KMS-11 (cell line): ENCODE measurements around the gene DPAGT1.
A peak's percentile ranks its signal among the peaks of the same experiment; 100 is the strongest.

Source experiments
- H2AFZ ChIP-seq: fragments of 200-600 bp; sonication (generic); 2 replicates; pipeline ENCODE4 v1.6.1; 2016; ENCODE audit warnings: antibody characterized with exemption, mixed run types, low read depth
- H3K27ac ChIP-seq: fragments of 200-600 bp; sonication (generic); 2 replicates; pipeline ENCODE4 v1.6.1; 2016; ENCODE audit warnings: mild to moderate bottlenecking, mixed run types
- H3K27me3 ChIP-seq: fragments of 200-600 bp; sonication (generic); 2 replicates; pipeline ENCODE4 v1.6.1; 2017; ENCODE audit warnings: mild to moderate bottlenecking, low read depth, mixed run types, moderate library complexity; ENCODE audit not compliant: insufficient read depth
- H3K36me3 ChIP-seq: fragments of 200-600 bp; sonication (generic); 2 replicates; pipeline ENCODE4 v1.6.1; 2017; ENCODE audit warnings: mild to moderate bottlenecking, mixed run types; ENCODE audit not compliant: insufficient read depth
- H3K4me1 ChIP-seq: fragments of 200-600 bp; sonication (generic); 2 replicates; pipeline ENCODE4 v1.6.1; 2016; ENCODE audit warnings: mild to moderate bottlenecking, low read depth, mixed run types; ENCODE audit not compliant: poor library complexity, severe bottlenecking
- H3K4me2 ChIP-seq: fragments of 200-600 bp; sonication (generic); 2 replicates; pipeline ENCODE4 v1.7.0; 2016; ENCODE audit warnings: mild to moderate bottlenecking, mixed run types
- H3K4me3 ChIP-seq: fragments of 200-600 bp; sonication (generic); IDR thresholded peaks from 2 replicates; pipeline ENCODE4 v1.6.1; 2017; ENCODE audit warnings: low read depth, low read length, mixed read lengths; ENCODE audit not compliant: insufficient read depth
- H3K79me2 ChIP-seq: fragments of 200-600 bp; sonication (generic); 2 replicates; pipeline ENCODE4 v1.6.1; 2016; ENCODE audit warnings: low read depth, mixed run types; ENCODE audit not compliant: insufficient read depth
- H3K9ac ChIP-seq: fragments of 200-600 bp; sonication (generic); 2 replicates; pipeline ENCODE4 v1.6.1; 2016; ENCODE audit warnings: mild to moderate bottlenecking, mixed run types
- H4K20me1 ChIP-seq: fragments of 200-600 bp; sonication (generic); 2 replicates; pipeline ENCODE4 v1.6.1; 2016; ENCODE audit warnings: mild to moderate bottlenecking, mixed run types; ENCODE audit not compliant: insufficient read depth
- CTCF ChIP-seq: fragments of 200-600 bp; sonication (generic); conservative IDR thresholded peaks from 2 replicates; pipeline ENCODE4 v1.6.1; 2017; ENCODE audit warnings: low read depth, mild to moderate bottlenecking, antibody characterized with exemption, low read length, moderate library complexity, mixed read lengths

DPAGT1 gene

GRCh38 chr11:119091966-119092879 is 9.4 kb downstream of the DPAGT1 start:
- H3K4me2 ChIP-seq, result no peak overlapping the region
- peaks cover 29% of the 10 kb centered on the region for H3K4me1 ChIP-seq
- no peak overlapping the region for H3K9ac ChIP-seq
- H4K20me1 ChIP-seq, result peaks cover 9% of the 10 kb centered on the region
- peaks cover 24% of the 10 kb centered on the region for H3K79me2 ChIP-seq
- no peak for TF ChIP-seq CTCF
- no peaks in the 10 kb centered on the region for H3K27me3 ChIP-seq
- 0 out of 2 replicates have a peak, but pooled peaks cover 3% of the 10 kb centered on the region for H3K36me3 ChIP-seq
- H3K27ac ChIP-seq, result peak overlapping the region; percentile 69; the same call in 1 of the 2 replicates
- no peak overlapping the region for H3K4me3 ChIP-seq
- H2AFZ ChIP-seq, result no peak overlapping the region

- peaks cover 9% of the 10 kb centered on the region for H4K20me1 ChIP-seq
- H3K4me1 ChIP-seq, result peaks cover 28% of the 10 kb centered on the region
- H3K36me3 ChIP-seq, result 0 out of 2 replicates have a peak, but pooled peaks cover 3% of the 10 kb centered on the region
- no peak overlapping the region for H3K4me2 ChIP-seq
- H3K27ac ChIP-seq, result no peak overlapping the region
- no peak for TF ChIP-seq CTCF
- no peaks in the 10 kb centered on the region for H3K27me3 ChIP-seq
- no peak overlapping the region for H3K9ac ChIP-seq
- H3K79me2 ChIP-seq, result peaks cover 24% of the 10 kb centered on the region
- H2AFZ ChIP-seq, result no peak overlapping the region
- H3K4me3 ChIP-seq, result no peak overlapping the region
Observed at GRCh38 chr11:119091178-119091577, 10.5 kb downstream of the DPAGT1 start.

- Histone ChIP-seq H3K79me2 (peaks cover 25% of the 10 kb centered on the region), H3K9ac (no peak overlapping the region), H3K4me3 (no peak overlapping the region), H2AFZ (no peak overlapping the region), H3K36me3 (0 out of 2 replicates have a peak, but pooled peaks cover 3% of the 10 kb centered on the region), H3K27me3 (no peaks in the 10 kb centered on the region), H4K20me1 (peaks cover 9% of the 10 kb centered on the region), H3K27ac (no peak overlapping the region), H3K4me2 (no peak overlapping the region), H3K4me1 (peaks cover 29% of the 10 kb centered on the region)
- no peak for TF ChIP-seq CTCF
Observed at GRCh38 chr11:119089319-119089718, 12.3 kb downstream of the DPAGT1 start.

GRCh38 chr11:119088406-119088805 is 13.2 kb downstream of the DPAGT1 start:
- Histone ChIP-seq H3K9ac (no peak overlapping the region), H3K79me2 (peaks cover 16% of the 10 kb centered on the region), H3K27me3 (no peaks in the 10 kb centered on the region), H3K4me1 (peaks cover 30% of the 10 kb centered on the region), H4K20me1 (peaks cover 2% of the 10 kb centered on the region), H3K36me3 (no peaks in the 10 kb centered on the region), H3K4me2 (no peak overlapping the region), H3K27ac (no peak overlapping the region), H2AFZ (no peak overlapping the region), H3K4me3 (no peak overlapping the region)
- no peak for TF ChIP-seq CTCF
